ENCODE results near the gene UBR4.

UBR4 gene

GRCh38 chr1:19197845-19198244, 12.2 kb downstream of the UBR4 start:
- DNase-seq (ENCODE audit: extremely low read depth, low read depth), result no peak
- no peak for TF ChIP-seq CTCF (IDR thresholded peaks at IDR 0.05; ENCODE audit: low read depth, low read length)

DNA sequence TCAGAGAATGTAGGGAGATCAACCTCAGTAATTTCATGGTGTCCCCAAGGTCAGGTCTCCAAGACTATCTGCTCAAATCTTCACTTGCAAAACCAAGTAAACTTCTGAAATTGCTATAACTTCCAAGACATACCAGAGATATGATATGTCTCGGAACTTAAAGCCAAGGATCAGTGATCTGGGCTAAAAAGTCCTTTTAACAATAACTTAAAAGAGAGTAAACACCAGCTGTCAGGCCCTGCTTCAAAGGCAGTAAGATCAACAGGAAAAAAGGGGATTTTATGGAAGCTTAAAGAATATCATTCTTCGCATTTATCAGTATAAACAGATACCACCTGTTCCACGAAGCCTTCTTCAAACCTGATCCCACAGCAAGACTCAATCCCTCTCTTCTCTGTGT, 13.7 kb downstream of the UBR4 start:
- no peak for DNase-seq (ENCODE audit: extremely low read depth, low read depth)

GRCh38 chr1:19193004-19193403, 17.1 kb downstream of the UBR4 start:
- TF ChIP-seq CTCF (IDR thresholded peaks at IDR 0.05; ENCODE audit: low read depth, low read length), result no peak
- DNase-seq (ENCODE audit: extremely low read depth, low read depth), result no peak

More for the DNA sequence above, 13.7 kb downstream of the UBR4 start:
- no peak for TF ChIP-seq CTCF (IDR thresholded peaks at IDR 0.05; ENCODE audit: low read depth, low read length)

- no peak for DNase-seq (ENCODE audit: extremely low read depth, low read depth)
- no peak for TF ChIP-seq CTCF (IDR thresholded peaks at IDR 0.05; ENCODE audit: low read depth, low read length)
Measured at GRCh38 chr1:19191811-19192210, 18.3 kb downstream of the UBR4 start.

- DNase-seq (ENCODE audit: extremely low read depth, low read depth), result no peak
- TF ChIP-seq CTCF (IDR thresholded peaks at IDR 0.05; ENCODE audit: low read depth, low read length), result no peak
Measured at GRCh38 chr1:19190468-19190867, 19.6 kb downstream of the UBR4 start.

DNA sequence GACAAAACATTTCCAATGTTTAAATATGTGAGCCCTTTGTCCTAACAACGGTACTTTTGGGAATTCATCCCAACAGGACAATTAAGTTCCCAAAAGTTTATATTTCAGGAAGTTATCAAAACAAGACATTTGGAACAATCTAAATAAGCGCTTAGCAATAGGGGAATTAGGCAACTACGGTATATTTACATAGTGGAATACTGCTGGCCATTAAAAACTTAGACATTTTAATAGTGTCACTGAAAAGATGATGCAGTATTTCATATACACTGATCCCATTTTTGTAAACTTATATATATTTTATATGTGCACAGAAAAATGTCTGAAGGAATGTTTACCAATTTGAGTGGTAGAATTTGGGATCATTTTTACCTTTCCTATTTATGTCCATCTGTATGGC, 20.8 kb downstream of the UBR4 start:
- TF ChIP-seq CTCF (IDR thresholded peaks at IDR 0.05; ENCODE audit: low read depth, low read length), result no peak
- no peak for DNase-seq (ENCODE audit: extremely low read depth, low read depth)

- no peak for DNase-seq (ENCODE audit: extremely low read depth, low read depth)
- no peak for TF ChIP-seq CTCF (IDR thresholded peaks at IDR 0.05; ENCODE audit: low read depth, low read length)
Measured at GRCh38 chr1:19187852-19188251, 22.2 kb downstream of the UBR4 start.

All from AG09319 (cell line).